Pulmonary artery endothelial cell (primary cell): ENCODE results near the gene OCLN. TPM values are rescaled to one million over a fixed set of nuclear protein-coding genes. Genes with fewer than 3 reads are reported as not detected.
"Not testable (repeated sequence)": the region's sequence is repeated elsewhere in the genome, so short reads cannot be mapped to it uniquely, and the experiment has no call there.

Experiments
- DNase-seq: peaks from one replicate; pipeline ENCODE4 v3.0.0-alpha.2; 2011; ENCODE audit warnings: low read depth, low spot score
- total RNA-seq: library from RNA; depleted of rRNA; stranded (reverse); fragments of >200 nt; gene quantifications from 2 replicates; pipeline ENCODE4 v1.2.3, GENCODE V29; 2014

Gene OCLN
- total RNA-seq, 1 donor from 2014 or later = 14.0 TPM

DNA sequence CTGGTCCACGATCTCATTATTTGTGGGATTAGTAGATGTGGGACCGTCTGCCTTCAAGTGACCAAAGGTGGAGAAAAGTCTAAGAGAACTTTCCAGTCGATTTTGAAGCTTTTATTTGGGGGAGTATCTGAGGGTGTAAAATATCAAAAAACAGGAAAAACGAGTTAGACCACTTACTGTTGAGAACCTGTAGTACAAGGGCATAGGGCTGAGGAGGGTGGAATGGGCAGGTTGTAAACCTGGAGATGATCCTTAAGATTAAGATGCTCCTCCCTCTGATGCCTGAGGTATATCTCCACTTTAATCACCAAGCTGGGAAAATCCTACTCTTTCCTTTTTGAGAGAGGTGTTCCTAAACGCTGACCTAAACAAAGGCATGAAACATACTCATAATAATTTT lies 35.4 kb downstream of the OCLN start:
- DNase-seq = no peak

DNA sequence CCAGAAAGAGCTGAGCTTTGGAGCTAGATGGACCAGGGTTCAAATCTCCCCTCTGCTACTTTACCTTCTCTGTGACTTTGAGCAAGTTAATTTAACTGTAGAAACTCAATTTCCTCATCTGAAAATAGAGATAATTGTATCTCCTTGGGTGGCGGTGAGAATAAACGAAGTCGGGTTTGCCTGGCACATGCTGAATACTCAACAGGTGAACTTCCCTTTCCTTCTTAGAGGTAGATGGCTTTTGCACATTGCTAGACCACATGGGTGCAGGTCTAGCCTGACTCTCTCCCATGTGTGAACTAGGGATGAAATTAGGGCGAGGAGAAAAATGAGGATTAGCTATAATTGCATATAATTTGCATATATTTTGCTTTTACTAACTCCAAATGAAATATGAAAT lies 36.0 kb downstream of the OCLN start:
- DNase-seq = no peak

DNA sequence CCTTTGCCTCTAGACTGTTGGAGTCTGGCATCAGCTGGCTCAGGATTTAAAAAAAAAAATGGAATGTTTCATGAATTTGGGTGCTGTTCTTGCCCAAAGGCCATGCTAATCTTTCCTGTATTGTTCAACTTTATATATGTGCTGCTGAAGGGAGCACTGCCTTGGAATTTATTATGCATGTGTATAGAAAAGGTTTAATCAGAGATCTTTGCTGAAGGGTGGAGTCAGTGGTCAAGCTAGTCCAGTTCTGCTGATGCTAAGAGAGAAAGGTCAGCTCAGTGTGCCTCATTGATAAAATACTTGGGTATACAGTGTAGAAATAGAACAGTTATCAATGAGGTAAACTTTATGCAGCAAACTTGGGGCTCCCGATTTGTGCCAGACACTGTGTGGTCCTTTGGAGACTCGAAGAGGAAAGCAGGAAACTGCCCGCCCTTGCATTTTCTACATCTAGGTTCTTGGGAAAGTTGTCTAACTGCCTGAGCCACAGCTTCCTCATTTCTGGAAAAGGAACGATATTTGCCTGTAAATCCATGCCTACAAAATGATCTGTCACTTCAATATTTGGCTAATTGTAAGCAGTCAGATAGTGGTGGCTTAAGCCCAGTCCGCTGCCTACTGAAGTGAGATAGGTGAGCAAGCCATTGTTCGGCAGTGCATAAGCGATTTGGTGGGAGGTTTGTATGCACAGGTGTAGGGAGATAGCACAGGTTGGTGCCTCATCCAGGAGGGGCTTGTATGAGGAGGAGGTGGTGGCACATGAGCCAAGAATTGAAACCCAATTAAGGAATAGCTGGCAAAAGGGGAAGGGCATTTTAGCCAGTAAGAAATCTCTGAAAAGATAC lies 38.2 kb downstream of the OCLN start:
- no peak for DNase-seq

DNA sequence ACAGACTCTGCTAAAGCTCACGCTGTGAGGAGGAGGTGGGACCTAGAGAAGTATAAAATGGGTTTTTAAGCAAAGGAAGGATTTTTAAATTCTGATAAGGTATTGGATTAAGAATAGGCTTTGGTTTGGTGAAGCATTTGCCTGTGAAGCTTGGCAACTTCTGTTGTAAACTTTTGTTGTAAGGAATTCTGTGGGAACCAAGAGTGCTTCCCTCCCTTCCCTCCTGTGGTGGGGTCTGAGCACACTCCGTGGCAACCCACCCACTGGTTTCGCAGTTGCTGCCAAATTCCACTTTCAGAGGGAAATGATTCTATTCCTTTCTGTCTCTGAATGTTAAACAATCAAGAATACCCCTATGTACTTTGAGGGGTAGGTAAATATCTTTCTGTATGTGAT lies 38.8 kb downstream of the OCLN start:
- DNase-seq = no peak

DNA sequence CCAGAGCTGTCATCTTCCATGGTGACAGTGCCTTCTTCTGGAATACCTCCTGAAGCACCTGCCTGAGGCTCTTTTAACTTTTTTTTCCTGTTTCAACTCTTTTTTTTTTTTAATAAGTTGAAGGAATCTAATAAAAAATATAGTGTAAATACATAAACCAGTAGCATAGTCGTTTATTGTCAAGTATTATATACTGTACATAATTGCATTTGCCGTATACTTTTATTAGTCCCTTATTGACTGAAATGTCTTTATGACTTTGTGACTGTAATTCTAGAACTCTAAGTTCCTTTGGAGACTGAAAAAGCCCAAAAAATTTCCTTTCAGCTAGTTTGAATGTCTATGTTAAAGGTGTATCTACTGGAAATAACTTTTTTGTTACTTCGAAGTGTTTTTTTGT lies 45.3 kb downstream of the OCLN start:
- DNase-seq = not testable (repeated sequence)

DNA sequence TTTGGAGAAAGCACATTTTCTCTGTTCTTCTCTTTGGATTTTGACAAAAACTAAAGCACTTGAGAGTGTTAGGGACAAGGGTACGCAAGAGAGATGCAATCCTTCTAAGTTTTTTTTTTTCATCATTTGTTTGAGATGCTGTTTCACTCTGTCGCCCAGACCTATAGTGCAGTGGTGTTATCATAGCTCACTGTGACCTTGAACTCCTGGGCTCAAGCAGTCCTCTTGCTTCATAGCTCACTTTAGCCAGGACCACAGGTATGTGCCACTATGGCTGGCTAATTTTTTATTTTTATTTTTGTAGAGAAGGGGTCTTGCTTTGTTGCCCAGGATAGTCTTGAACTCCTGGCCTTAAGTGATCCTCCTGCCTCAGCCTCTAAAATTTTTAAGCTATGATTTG lies 46.1 kb downstream of the OCLN start:
- not testable (repeated sequence) for DNase-seq

DNA sequence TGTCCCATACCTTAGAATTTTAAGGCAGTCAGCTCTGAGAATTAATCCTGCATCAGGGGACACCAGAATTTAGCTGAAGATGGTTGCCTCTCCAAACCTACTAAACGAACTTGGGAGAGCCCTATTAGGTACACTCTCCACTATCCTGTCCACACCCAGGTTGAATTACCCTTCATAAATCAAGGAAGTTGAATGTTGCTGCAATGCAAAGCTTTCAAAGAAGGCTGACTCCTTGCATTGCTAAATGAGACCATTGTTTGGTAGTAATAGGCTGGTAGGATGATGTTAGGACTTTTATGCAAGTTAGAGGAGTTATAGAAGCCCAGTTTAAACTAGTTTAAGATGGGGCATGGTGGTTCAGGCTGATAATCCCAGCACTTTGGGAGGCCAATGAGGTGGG lies 48.8 kb downstream of the OCLN start:
- not testable (repeated sequence) for DNase-seq

DNA sequence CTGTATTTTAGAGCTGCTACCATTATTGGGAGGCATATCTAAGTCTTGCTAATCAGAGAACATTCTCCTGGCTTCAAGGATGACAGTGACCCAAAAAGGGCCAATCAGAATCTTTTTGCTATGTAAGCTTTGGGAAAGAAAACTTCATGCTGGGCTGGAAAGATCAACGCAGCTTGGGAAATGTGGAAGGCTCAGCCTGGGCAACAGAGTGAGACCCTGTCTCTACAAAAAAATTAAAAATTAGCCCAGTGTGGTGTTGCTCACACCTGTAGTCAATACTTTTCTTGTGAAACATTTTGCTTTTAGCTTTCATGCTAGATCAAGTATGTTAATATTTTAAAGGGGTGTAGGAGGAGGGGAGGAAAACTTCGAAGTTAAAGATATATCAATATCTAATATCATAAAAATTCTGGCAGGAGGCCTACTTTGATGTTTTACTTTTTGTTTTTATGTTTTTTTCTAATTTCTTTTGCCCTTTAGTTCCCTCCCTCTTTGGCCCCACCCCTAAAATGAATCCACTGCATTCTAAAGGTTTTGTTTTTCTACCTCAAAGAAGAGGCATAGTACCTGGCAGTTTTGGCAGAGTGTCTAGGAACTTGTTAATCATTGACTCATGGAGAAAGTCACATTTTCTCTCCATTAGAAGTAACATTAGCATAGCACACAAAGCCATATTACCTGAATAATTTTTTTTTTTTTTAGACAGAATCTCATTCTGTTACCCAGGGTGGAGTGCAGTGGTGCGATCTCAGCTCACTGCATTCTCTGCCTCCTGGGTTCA lies 50.4 kb downstream of the OCLN start:
- not testable (repeated sequence) for DNase-seq

DNA sequence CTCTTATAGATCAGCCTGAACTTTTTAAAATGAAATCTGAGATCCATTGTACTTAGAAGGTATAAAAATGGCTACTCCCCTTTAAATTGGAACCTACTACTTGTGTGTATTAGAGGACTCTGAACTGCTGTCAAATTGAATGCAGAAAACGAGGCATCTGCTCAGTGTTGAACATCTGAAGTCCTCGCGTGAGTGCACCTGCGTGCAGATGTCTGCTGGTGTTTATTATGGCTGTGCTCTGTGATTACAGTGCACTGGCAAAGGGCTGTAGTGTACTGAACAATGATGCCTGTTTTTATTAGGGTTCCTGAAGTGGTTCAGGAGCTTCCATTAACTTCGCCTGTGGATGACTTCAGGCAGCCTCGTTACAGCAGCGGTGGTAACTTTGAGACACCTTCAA lies 52.0 kb downstream of the OCLN start:
- DNase-seq = not testable (repeated sequence)

DNA sequence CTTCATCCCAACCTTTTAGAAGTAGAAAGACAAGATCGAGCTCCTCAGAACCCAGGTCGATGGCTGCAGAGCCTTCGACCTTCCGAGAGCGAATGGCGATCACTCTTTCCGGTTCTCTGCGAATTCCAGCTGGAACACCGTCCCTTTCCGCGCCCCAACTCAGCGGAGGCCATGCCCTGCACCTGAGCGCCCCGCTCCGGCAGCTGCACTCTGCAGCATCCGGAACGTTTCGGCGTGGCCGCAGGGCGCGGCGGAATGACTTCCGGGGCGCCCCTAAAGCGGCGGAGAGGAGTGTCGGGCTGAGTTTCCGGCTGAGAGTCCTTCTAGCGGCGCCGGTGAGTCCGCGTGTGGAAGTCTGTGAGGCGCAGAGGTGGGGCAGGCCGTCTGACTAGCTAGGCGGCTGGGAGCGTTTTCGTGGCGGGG lies 67.3 kb downstream of the OCLN start, which contains the start of gene GTF2H2C:
Gene GTF2H2C (plus strand): TSS at position 284 of the 423 bp plus-strand sequence. CDS start 4,942 bp downstream, outside the sequence.
- DNase-seq = not testable (repeated sequence)

DNA sequence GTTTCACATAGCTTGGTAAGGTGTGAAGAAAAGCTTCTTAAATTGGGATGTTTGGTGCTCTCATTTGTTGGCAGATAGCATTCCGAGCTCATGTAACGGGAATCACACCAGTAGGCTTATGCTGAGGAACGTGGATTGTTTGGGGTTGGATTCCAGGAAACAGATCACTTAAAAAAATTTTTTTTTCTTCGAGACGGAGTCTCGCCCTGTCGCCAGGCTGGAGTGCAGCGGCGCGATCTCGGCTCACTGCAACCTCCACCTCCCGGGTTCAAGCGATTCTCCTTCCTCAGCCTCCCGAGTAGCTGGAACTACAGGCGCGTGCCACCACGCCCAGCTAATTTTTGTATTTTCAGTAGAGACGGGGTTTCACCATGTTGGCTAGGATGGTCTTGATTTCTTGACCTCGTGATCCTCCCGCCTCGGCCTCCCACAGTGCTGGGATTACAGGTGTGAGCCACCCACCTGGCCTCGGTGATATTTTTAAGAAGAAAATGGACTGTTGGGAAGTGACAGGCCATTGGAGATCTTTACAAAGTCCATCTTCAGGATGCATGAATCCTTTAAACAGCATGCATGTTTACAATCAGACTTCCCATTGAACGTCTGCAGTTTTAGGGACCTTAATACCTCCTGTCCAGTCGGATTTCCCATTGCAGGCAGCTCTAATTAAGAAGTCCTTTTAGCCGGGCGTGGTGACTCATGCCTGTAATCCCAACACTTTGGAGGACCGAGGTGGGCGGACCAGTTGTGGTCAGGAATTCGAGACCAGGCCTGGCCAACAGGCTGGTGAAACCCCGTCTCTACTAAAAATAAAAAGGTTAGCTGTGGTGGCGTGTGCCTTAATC lies 68.2 kb downstream of the OCLN start:
- DNase-seq = not testable (repeated sequence)

DNA sequence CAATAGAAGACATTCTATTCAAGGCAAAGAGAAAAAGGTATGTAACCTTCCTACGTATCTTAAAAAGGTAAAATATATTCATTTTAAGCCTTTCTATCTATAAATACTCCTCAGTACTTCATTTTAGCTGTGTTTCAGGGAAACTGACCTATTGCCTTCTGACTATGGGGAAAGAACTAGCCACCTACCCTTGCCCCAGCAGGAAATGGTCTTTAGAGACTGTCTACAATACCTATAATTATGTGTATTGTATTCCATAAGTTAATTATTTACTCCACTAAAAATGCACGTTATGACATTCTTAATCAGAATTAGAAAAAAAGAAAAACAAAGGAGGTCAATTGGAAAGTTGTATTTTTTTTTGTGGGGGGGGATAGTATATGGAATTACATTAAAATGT lies 73.6 kb downstream of the OCLN start:
- DNase-seq = not testable (repeated sequence)

DNA sequence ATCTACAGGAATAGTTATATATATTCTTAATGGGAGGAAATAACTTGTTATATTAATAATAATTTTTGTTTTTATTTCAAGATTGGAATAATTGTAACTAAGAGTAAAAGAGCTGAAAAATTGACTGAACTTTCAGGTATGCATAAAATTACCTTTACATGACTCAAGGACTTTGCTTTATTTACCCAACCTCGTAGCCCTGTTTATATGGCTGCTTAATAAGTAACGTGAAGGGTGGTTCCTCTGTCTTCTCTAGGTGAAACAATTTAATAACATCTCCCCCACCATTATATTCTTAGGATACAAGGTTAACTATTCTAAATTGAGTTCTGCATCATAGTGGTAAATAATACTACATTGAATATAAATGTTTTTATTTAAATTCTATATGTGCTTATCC lies 75.5 kb downstream of the OCLN start:
- not testable (repeated sequence) for DNase-seq

DNA sequence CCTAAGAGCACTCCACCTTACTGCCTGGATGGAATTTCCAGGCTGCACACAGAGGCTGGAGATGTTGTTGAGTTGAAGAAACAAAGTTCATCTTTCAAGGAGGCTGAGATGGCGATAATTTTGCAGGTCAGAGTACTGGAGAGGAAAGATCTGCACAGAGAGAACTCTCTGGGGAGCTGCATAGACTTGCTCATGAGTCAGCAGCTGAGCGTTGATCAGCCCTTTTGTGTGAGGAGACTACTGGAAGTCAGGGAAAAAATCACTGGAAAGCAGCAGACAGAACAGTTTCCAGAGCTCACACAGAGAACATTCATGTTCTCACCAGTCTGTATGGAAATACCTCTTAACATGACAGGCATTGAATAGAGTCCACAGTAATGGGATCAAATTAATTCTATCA lies 90.8 kb downstream of the OCLN start:
- not testable (repeated sequence) for DNase-seq

DNA sequence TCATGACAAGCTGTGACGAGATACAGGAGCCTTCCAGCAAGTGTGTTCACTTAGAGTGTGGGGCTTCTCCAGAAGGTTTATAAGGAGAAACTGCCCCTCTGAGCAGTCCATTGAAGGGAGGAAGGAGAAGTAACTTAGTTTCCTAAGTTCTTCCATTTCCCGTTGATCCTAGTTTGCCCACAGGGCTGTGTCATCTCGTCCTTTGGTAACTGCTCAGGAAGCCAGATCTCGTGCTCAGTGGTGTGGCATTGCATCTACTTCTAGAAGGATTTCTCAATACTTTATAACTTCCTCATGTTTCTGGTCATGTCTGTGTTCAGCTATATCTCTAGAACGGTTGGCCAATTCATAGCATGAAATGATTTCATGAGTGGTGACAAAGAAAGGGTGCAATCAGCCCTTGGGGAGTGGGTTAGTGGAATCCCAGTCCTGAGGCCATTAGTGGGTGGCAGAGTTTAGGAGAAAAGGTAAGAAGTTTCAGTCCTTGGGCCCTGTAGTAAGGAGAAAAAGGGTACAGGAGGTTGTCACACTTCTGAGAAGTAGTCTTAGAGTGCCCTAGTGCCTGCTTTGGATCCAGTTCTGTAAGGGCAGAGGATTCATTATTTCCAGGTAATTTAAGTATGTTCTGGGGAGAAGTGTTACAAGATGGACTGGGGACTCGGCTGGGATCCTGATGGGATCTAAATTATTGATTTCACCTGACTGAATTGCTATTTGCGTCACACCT lies 103.7 kb downstream of the OCLN start:
- DNase-seq = not testable (repeated sequence)

DNA sequence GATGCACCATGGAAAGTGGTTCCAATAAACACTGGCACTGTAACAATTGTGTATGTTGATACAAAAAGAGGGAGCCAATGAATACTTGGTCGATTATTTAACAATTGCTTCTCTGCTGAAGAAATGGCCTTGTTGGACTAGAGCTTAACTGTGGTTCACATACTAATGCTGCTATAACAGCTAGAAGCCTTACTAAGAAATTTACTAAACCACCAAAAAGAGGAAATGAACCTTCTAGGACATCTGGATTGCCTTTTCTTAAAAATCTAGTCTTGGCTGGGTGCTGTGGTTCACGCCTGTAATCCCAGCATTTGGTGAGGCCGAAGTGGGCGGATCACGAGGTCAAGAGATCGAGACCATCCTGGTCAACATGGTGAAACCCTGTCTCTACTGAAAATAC lies 109.4 kb downstream of the OCLN start:
- DNase-seq = not testable (repeated sequence)

DNA sequence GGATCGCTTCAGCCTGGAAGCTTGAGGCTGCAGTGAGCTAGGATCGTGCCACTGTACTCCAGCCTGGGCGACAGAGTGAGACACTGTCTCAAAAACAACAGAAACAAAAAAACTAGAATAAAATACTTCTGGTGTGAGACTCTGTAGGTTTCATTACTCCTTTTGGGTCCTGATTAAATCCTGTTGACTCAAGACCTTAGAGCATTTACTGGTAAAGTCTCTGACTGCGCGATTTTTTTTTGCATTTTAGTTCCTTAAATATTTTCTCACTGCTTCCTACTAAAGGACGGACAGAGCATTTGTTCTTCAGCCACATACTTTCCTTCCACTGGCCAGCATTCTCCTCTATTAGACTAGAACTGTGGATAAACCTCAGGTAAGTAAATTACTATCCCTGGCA lies 114.2 kb downstream of the OCLN start:
- DNase-seq = not testable (repeated sequence)
